Inflammatory macrophage treated with lipopolysaccharide for 1 hour (primary cell): ENCODE results near the gene ZNF555.
"Not testable (repeated sequence)": the region's sequence is repeated elsewhere in the genome, so short reads cannot be mapped to it uniquely, and the experiment has no call there.

Experiments used
- DNase-seq, 2 donors: peaks; one replicate each; pipeline ENCODE4 v3.0.0-alpha.2; 2020 to 2022

The ZNF555 gene

DNA sequence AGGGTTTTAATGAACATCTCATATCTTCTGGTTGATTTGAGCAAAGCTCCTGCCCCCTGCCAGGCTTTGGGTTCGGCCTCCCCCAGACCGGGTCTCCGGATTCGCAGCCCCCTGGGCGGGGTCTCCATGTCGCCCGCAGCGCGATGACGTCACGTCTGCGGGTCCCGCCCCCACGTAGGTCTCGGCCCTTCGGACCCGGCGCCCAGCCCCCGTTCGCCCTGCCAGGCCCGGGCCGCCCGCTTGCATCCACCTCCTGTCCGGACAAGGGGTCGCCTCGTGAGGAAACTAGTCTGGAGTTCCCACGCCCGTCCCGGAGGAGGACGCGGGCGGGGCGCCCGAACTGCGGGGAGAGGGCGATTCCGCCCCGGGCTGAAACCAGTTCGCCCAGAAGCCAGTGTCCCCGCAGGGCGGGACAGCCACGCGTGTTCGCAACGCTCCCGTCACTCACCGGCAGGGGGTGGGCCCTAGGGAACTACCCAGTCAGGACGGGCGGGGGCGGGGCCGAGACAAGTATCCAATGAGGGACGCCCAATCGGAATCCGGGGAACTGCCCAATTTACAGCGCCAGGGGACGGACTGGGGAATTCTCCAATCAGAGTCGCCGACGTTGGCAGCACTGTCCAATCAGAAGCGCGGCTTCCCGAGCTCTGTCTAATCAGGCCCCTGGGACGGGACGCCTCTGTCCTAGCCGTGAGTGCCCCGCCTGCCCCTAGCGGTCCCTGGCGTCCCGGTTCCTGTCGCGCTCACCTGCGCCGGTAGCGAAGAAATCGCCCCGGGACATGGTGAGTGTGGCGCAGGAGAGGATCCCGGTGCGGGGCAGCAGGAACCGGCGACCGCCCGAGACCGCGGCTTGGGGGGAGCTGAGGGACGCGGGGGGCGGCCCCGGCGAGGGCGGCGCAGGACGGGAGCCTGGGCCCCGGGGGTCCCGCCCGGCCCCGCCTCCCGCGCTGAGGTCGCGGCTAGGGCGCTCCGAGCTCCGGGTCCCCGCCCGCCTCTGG, at the start of gene ZNF555:
ZNF555 (plus strand) TSS at position 682 of the 998 bp plus-strand sequence; CDS start at position 780, 98 bp downstream.
- peak; percentile 99 for DNase-seq

- no peak for DNase-seq
Observed at GRCh38 chr19:2791876-2792275, 49.4 kb upstream of the ZNF555 start.

DNA sequence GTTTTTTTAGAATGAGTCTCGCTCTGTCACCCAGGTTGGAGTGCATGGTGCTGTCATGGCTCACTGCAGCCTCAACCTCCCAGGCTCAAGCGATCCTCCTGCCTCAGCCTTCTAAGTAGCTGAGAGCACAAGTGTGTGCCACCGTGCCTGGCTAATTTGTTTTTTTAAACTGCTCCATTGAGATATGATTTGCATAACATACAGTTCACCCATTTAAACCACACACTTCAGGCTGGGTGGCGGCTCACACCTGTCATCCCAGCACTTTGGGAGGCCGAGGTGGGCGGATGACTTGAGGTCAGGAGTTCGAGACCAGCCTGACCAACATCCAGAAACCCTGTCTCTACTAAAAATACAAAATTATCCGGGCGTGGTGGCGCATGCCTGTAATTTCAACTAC, 48.6 kb upstream of the ZNF555 start:
- not testable (repeated sequence) for DNase-seq

GRCh38 chr19:2793126-2793525, 48.1 kb upstream of the ZNF555 start:
- no peak for DNase-seq

GRCh38 chr19:2793577-2793976, 47.7 kb upstream of the ZNF555 start:
- DNase-seq, result no peak

DNA sequence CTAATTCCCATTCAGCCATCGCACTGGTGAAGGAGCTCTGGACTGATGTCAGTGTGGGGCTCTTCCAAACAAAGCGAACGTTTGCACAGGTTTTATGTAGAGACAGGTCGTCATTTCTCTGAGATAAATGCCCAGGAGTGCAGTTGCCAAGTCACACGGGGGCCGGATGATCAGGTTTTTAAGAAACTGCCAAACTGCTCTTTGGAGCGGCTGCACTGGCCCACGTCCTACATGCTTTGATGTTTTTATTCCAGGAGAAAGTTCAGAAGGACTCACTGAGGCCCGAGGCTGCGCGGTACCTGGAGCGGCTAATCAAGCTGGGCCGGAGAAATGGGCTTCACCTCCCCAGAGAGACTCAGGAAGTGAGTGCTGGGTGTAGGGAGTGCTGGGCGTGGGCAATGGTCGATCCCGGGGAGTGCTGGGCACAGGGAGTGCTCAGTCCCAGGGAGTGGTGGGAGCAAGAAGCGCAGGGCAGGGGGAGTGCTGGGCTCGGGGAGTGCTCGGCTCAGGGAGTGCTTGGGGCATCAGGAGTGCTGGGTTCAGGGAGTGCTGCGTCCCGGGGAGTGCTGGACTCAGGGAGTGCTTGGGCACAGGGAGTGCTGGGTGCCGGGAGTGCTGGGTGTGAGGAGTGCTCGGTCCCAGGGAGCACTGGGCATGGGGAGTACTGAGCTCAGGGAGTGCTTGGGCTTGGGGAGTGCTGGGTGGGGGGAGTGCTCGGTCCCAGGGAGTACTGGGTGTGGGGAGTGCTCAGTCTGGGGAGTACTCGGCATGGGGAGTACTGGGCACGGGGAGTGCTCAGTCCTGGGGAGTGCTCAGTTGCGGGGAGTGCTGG, 45.2 kb upstream of the ZNF555 start:
- DNase-seq, result no peak

DNA sequence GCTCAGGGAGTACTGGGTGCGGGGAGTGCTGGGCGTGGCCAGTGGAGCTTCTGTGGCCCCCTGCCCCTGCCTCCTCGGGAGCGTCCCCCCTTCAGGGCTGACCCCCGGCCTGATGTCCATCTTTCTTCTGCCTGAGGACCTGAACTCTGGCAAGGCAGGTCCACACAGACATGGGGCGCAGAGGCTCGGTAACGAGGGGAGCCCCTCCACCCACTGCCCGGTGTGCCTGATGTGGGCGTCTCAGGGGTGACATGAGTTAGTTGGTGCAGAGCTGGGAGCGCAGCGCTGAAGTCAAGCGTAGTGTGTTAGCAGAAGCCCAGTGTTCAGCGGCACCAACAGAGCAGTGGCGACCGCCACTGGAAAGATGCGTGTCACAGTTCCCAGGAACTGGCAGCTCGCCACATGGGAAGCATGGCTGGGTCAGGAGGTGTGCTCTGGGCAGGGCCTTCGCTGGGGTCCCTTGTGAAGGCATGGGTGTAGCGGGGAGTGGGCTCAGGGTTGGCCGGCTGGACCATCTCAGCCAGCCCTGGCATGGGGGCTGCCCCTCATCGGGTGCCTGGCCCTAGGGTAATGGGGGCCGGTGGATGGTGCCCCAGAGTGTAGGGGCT, 44.5 kb upstream of the ZNF555 start:
- DNase-seq, result no peak

DNA sequence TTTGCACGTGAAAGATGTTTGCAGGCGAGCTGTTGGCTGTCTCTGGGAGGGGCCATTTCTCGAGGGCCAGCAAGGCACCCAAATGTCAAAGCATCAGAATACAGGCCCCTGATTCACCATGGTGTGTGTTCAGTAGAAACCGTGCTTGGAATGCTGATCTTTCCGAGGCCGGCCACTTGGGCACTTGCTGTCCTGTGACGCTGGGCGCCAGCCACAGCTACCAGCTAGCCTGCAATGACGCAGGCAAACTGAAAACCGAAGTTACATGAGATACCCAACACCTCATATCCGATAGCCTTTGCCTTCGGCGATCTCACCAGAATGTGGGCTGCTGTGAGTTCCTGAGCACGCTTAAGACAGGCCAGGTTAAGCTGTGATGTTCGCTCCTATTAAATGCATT, 44.0 kb upstream of the ZNF555 start:
- DNase-seq, result no peak

DNA sequence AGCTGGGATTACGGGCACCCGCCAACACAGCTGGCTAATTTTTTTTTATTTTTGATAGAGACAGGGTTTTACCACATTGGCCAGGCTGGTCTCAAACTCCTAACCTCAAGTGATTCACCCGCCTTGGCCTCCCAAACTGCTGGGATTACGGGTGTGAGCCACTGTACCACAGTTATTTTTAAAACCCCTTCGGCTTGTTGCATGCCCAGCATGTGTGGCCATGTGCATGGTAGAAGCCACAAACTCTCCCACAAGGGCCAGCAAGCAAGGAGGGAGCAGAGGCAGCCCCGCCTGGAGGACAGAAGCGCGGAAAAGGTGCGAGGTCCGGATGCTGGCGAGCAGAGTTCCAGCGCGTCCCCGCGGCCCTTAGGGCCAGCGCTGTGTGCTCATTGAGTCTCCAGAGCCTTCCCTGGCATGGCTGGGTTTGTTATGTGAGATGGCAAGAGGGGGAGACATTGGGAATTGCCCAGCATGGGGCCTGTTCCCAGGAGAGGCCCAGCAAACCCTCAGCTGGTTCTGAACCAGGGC, 43.1 kb upstream of the ZNF555 start:
- DNase-seq, result no peak

- DNase-seq, result no peak
Observed at GRCh38 chr19:2798733-2799132, 42.5 kb upstream of the ZNF555 start.

GRCh38 chr19:2799273-2800020, 41.8 kb upstream of the ZNF555 start:
- no peak for DNase-seq

GRCh38 chr19:2800506-2800905, 40.8 kb upstream of the ZNF555 start:
- DNase-seq, result no peak

- no peak for DNase-seq
Observed at GRCh38 chr19:2802826-2803225, 38.4 kb upstream of the ZNF555 start.

- DNase-seq, result no peak
Observed at GRCh38 chr19:2803486-2804155, 37.7 kb upstream of the ZNF555 start.

DNA sequence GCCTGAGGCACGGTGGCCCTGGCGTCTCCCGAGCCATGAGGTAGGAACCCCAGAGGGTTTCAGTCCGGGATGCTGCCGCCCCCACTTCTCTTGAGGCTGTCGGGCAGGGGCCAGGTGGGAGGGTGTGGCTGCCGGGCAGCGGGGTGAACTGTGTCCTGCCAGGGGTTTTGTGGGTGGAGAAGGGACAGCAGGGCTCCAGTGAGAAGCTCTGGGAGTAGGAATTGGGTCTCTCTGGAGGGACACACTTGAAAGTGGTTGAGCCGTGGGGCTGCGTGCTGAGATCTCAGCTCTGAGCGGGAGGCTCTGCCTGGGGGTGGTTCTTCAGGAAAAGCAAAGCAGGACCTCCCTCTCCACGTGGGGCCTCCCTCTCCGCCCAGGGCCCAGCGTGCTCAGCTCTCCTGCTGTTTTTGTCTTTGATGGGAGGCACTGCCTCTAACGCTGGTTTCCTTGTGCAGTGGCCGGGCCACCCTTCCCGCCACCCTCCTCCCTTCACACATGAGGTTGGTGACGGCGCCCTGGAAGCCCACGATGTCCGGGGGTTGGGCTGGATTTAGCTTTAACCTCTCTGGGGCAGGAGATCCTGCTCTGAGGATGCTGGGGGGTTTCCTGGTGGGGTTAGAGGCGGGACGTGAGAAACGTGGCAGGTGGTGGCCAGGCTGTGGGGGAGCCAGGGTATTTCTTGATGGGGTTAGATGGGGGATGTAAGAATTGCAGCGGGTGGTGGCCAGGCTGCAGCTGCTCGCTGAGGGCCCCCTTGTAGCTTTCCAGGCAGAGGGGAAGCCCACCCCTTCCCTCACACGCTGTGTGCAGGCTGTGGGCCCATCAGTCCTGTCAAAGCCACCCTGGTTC, 36.9 kb upstream of the ZNF555 start:
- DNase-seq, result no peak

DNA sequence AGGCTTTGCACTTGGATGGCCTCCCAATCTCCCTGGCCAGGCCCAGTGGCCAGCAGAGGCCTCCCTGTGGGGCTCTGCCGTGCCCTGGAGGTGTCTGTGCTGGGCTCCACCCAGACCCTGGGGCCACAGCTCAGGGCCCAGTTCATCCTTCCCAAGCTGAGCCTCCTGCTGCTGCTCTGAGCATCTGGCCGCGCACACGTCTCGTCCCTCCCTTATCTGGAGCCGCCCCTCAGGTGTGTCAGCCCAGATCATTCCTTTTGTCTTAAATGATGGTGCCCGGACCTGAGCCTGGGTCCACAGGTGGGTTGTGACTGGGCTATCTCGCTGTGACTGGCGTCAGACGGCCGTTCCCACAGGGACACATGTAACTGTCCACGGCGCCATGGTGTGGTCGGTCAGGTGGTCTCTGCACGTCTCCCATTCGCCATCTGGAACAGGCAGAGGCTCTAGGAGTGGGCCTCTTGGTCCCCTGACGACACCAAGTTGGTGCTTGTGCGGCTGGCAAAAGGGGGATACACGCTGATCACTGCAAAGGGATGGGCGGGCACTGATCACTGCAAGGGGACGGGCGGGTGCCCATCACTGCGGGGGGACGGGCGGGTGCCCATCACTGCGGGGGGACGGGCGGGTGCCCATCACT, 35.9 kb upstream of the ZNF555 start:
- DNase-seq, result no peak

- DNase-seq, result no peak
Observed at GRCh38 chr19:2805991-2806649, 35.2 kb upstream of the ZNF555 start.

DNA sequence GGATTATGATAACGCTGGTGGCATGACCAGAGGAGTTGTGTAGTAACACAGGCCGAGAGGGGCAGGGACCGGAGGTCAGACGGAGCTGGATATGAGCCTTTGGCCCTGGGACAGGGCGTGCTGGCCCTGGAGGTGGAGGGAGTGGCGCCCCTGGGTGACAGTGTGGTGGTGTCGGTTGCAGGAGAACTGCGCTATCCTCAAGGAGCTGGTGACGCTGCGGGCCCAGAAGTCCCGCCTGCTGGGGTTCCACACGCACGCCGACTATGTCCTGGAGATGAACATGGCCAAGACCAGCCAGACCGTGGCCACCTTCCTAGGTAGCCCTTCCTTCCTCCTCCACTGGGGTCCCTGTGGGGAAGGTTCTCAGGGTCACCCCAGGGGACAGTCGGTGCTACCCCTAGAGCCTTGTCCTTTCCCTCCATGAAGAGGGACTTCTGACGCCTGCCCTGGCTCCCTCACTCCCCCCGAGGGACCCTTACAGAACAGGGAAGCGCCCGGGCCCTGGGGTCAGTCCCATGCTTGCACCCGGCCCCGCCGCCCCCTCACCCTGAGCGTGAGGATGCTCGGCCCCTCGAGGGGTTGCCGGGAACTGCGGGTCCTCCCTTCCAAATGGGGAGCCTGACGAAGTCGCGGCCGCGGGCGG, 34.4 kb upstream of the ZNF555 start:
- no peak for DNase-seq
